ENCODE results near the gene SYNJ2. TPM values are rescaled to one million over a fixed set of nuclear protein-coding genes. Genes with fewer than 3 reads are reported as not detected.

The SYNJ2 gene
- total RNA-seq, 1 donor from 2014 or later = 8.3 TPM

GRCh38 chr6:157953580-157954091, 28.0 kb upstream of the SYNJ2 start:
- peaks cover 9% of the 10 kb centered on the region for H3K9me3 ChIP-seq

GRCh38 chr6:157954150-157955117, 27.2 kb upstream of the SYNJ2 start:
- TF ChIP-seq CTCF (IDR thresholded peaks at IDR 0.05) (no peak), POLR2AphosphoS5 (IDR thresholded peaks at IDR 0.05; ENCODE audit: insufficient read depth in 1 of 2, low read depth in 1 of 2) (peak in 1 of 2 donors; percentile 16), POLR2A (IDR thresholded peaks at IDR 0.05) (no peak)
- peaks cover 10% of the 10 kb centered on the region for H3K4me1 ChIP-seq
- no peaks in the 10 kb centered on the region for H3K27me3 ChIP-seq
- peak; percentile 84 to 85 for DNase-seq (ENCODE audit: extremely low spot score in 2 of 2)
- peaks cover 7% of the 10 kb centered on the region for H3K9me3 ChIP-seq
- intact Hi-C loops (cut with DNase I) = no loop called here
- no peaks in the 10 kb centered on the region for H3K36me3 ChIP-seq
- peak overlapping the region; percentile 22 to 32 for H3K4me3 ChIP-seq
- H3K27ac ChIP-seq = peak overlapping the region; percentile 15

More at GRCh38 chr6:157953580-157954091, 28.0 kb upstream of the SYNJ2 start:
- Histone ChIP-seq H3K4me1 (peaks cover 10% of the 10 kb centered on the region), H3K27ac (peak overlapping the region; percentile 15), H3K27me3 (no peaks in the 10 kb centered on the region), H3K4me3 (peak overlapping the region; percentile 22 to 32), H3K36me3 (no peaks in the 10 kb centered on the region)
- intact Hi-C loops (cut with DNase I) = no loop called here
- DNase-seq (ENCODE audit: extremely low spot score in 2 of 2) = no peak
- TF ChIP-seq POLR2A (IDR thresholded peaks at IDR 0.05) (no peak), POLR2AphosphoS5 (IDR thresholded peaks at IDR 0.05; ENCODE audit: insufficient read depth in 1 of 2, low read depth in 1 of 2) (no peak)

- no peaks in the 10 kb centered on the region for H3K9me3 ChIP-seq
- no peak overlapping the region for H3K27ac ChIP-seq
- intact Hi-C loops (cut with DNase I) = no loop called here
- DNase-seq (ENCODE audit: extremely low spot score in 2 of 2) = no peak
- TF ChIP-seq POLR2AphosphoS5 (IDR thresholded peaks at IDR 0.05; ENCODE audit: insufficient read depth in 1 of 2, low read depth in 1 of 2) = no peak
- no peak for TF ChIP-seq CTCF (IDR thresholded peaks at IDR 0.05)
- TF ChIP-seq POLR2A (IDR thresholded peaks at IDR 0.05) = no peak
- H3K27me3 ChIP-seq = no peaks in the 10 kb centered on the region
- no peak overlapping the region for H3K4me3 ChIP-seq
- peaks cover 10% of the 10 kb centered on the region for H3K4me1 ChIP-seq
- H3K36me3 ChIP-seq = no peaks in the 10 kb centered on the region
Observed at GRCh38 chr6:157955675-157956074, 26.0 kb upstream of the SYNJ2 start.

- intact Hi-C loops (cut with DNase I) = no loop called here
- no peak overlapping the region for H3K27ac ChIP-seq
Observed at GRCh38 chr6:157956171-157956730, 25.4 kb upstream of the SYNJ2 start.

GRCh38 chr6:157959451-157960227, 22.0 kb upstream of the SYNJ2 start:
- peak in 1 of 2 donors; percentile 25 for DNase-seq (ENCODE audit: extremely low spot score in 2 of 2)
- Histone ChIP-seq H3K9me3 (no peaks in the 10 kb centered on the region), H3K4me1 (peaks cover 1% of the 10 kb centered on the region), H3K36me3 (no peaks in the 10 kb centered on the region), H3K27ac (no peak overlapping the region), H3K27me3 (no peaks in the 10 kb centered on the region), H3K4me3 (no peak overlapping the region)
- TF ChIP-seq CTCF (IDR thresholded peaks at IDR 0.05) (no peak), POLR2A (IDR thresholded peaks at IDR 0.05) (no peak), POLR2AphosphoS5 (IDR thresholded peaks at IDR 0.05; ENCODE audit: insufficient read depth in 1 of 2, low read depth in 1 of 2) (no peak)
- intact Hi-C loops (cut with DNase I) = no loop called here

More at GRCh38 chr6:157956171-157956730, 25.4 kb upstream of the SYNJ2 start:
- Histone ChIP-seq H3K27me3 (no peaks in the 10 kb centered on the region), H3K36me3 (no peaks in the 10 kb centered on the region), H3K4me1 (peaks cover 10% of the 10 kb centered on the region), H3K4me3 (no peak overlapping the region), H3K9me3 (no peaks in the 10 kb centered on the region)
- peak; percentile 62 to 91 for DNase-seq (ENCODE audit: extremely low spot score in 2 of 2)
- TF ChIP-seq POLR2AphosphoS5 (IDR thresholded peaks at IDR 0.05; ENCODE audit: insufficient read depth in 1 of 2, low read depth in 1 of 2) = no peak
